Nucleus accumbens (tissue), 56 donors: Measurements from ENCODE around the gene ELF2.
"Not testable (repeated sequence)": the region's sequence is repeated elsewhere in the genome, so short reads cannot be mapped to it uniquely, and the experiment has no call there.

Source experiments
- DNase-seq, 56 donors: peaks; one replicate each; lab custom pipeline; 2025; lab: John Stamatoyannopoulos, UW

ELF2 gene

GRCh38 chr4:139188648-139189416 lies 11.8 kb upstream of the ELF2 start:
- DNase-seq: peak in 3 of 56 donors; percentile 1 to 5 (median 5)

- no peak for DNase-seq
Measured at GRCh38 chr4:139184129-139184528, 7.1 kb upstream of the ELF2 start.

- DNase-seq: peak; percentile 47 to 94 (median 89)
Measured at GRCh38 chr4:139177869-139178619, 1.0 kb upstream of the ELF2 start.

GRCh38 chr4:139176302-139177048 lies 543 bp downstream of the ELF2 start:
- DNase-seq: peak; percentile 5 to 88 (median 69)

GRCh38 chr4:139175646-139176301 lies 1.2 kb downstream of the ELF2 start:
- peak in 7 of 56 donors; percentile 36 to 66 (median 52) for DNase-seq

GRCh38 chr4:139171876-139172691 lies 4.9 kb downstream of the ELF2 start:
- no peak for DNase-seq

GRCh38 chr4:139170932-139171331 lies 6.1 kb downstream of the ELF2 start:
- no peak for DNase-seq

GRCh38 chr4:139167774-139168444 lies 9.1 kb downstream of the ELF2 start:
- no peak for DNase-seq

- DNase-seq: no peak
Measured at GRCh38 chr4:139164731-139165130, 12.3 kb downstream of the ELF2 start.

- DNase-seq: no peak
Measured at GRCh38 chr4:139163806-139164206, 13.2 kb downstream of the ELF2 start.

- DNase-seq: not testable (repeated sequence)
Measured at GRCh38 chr4:139157977-139158376, 19.0 kb downstream of the ELF2 start.

- no peak for DNase-seq
Measured at GRCh38 chr4:139154952-139155557, 22.0 kb downstream of the ELF2 start.

GRCh38 chr4:139154538-139154937 lies 22.5 kb downstream of the ELF2 start:
- no peak for DNase-seq

GRCh38 chr4:139154134-139154421 lies 22.9 kb downstream of the ELF2 start:
- no peak for DNase-seq

- DNase-seq: no peak
Measured at GRCh38 chr4:139153411-139154133, 23.4 kb downstream of the ELF2 start.

GRCh38 chr4:139152249-139152648 lies 24.8 kb downstream of the ELF2 start:
- DNase-seq: no peak

- no peak for DNase-seq
Measured at GRCh38 chr4:139146926-139147629, 29.9 kb downstream of the ELF2 start.

- no peak for DNase-seq
Measured at GRCh38 chr4:139145552-139145932, 31.5 kb downstream of the ELF2 start.
